HG02642 (cell line): ENCODE results near the gene RUFY3.
"Not testable (repeated sequence)": the region's sequence is repeated elsewhere in the genome, so short reads cannot be mapped to it uniquely, and the experiment has no call there.

Source experiments
- ATAC-seq: cut with Tn5 transposase; IDR thresholded peaks from one replicate; pipeline ENCODE4 v1.9.1; 2021; ENCODE audit warnings: mild to moderate bottlenecking; ENCODE audit not compliant: unreplicated experiment, poor library complexity

RUFY3 gene

GRCh38 chr4:70734168-70734954 is 12.6 kb downstream of the RUFY3 start:
- ATAC-seq, result peak; percentile 90

GRCh38 chr4:70734971-70735370 is 13.2 kb downstream of the RUFY3 start:
- ATAC-seq, result no peak

- ATAC-seq, result not testable (repeated sequence)
Measured at GRCh38 chr4:70735915-70736314, 14.2 kb downstream of the RUFY3 start.

GRCh38 chr4:70737006-70737405 is 15.2 kb downstream of the RUFY3 start:
- ATAC-seq, result no peak

GRCh38 chr4:70737409-70737808 is 15.6 kb downstream of the RUFY3 start:
- no peak for ATAC-seq

- ATAC-seq, result no peak
Measured at GRCh38 chr4:70739496-70740337, 18.0 kb downstream of the RUFY3 start.

- ATAC-seq, result no peak
Measured at GRCh38 chr4:70741867-70742658, 20.3 kb downstream of the RUFY3 start.

- no peak for ATAC-seq
Measured at GRCh38 chr4:70743731-70744130, 22.0 kb downstream of the RUFY3 start.

GRCh38 chr4:70746179-70746839 is 24.5 kb downstream of the RUFY3 start:
- ATAC-seq, result no peak

GRCh38 chr4:70747874-70748273 is 26.1 kb downstream of the RUFY3 start:
- no peak for ATAC-seq

- ATAC-seq, result peak; percentile 85
Measured at GRCh38 chr4:70749313-70749712, 27.5 kb downstream of the RUFY3 start.

GRCh38 chr4:70752236-70752635 is 30.5 kb downstream of the RUFY3 start:
- ATAC-seq, result no peak

- no peak for ATAC-seq
Measured at GRCh38 chr4:70753630-70754029, 31.9 kb downstream of the RUFY3 start.

- peak; percentile 54 for ATAC-seq
Measured at GRCh38 chr4:70754470-70754869, 32.7 kb downstream of the RUFY3 start.

GRCh38 chr4:70754990-70755688 is 33.4 kb downstream of the RUFY3 start:
- ATAC-seq, result peak; percentile 14

GRCh38 chr4:70759126-70759525 is 37.4 kb downstream of the RUFY3 start:
- no peak for ATAC-seq

- no peak for ATAC-seq
Measured at GRCh38 chr4:70759627-70760026, 37.9 kb downstream of the RUFY3 start.

GRCh38 chr4:70760662-70761061 is 38.9 kb downstream of the RUFY3 start:
- ATAC-seq, result no peak

GRCh38 chr4:70761276-70761816 is 39.6 kb downstream of the RUFY3 start:
- no peak for ATAC-seq
